Measurements from ENCODE around the gene GARS1. TPM values are rescaled to one million over a fixed set of nuclear protein-coding genes. Genes with fewer than 3 reads are reported as not detected.

GARS1 gene
- total RNA-seq, 1 donor from 2014 or later: 517 TPM

- H3K4me3 Mint-ChIP-seq (ENCODE audit: unreplicated experiment): no peak overlapping the region
- TF ChIP-seq, protein P1, sequence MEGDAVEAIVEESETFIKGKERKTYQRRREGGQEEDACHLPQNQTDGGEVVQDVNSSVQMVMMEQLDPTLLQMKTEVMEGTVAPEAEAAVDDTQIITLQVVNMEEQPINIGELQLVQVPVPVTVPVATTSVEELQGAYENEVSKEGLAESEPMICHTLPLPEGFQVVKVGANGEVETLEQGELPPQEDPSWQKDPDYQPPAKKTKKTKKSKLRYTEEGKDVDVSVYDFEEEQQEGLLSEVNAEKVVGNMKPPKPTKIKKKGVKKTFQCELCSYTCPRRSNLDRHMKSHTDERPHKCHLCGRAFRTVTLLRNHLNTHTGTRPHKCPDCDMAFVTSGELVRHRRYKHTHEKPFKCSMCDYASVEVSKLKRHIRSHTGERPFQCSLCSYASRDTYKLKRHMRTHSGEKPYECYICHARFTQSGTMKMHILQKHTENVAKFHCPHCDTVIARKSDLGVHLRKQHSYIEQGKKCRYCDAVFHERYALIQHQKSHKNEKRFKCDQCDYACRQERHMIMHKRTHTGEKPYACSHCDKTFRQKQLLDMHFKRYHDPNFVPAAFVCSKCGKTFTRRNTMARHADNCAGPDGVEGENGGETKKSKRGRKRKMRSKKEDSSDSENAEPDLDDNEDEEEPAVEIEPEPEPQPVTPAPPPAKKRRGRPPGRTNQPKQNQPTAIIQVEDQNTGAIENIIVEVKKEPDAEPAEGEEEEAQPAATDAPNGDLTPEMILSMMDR (IDR thresholded peaks at IDR 0.05; ENCODE audit: insufficient read depth, low read depth, low read length): no peak
- no peak for TF ChIP-seq EZH2 (IDR thresholded peaks at IDR 0.05; ENCODE audit: insufficient read depth, low read length)
- H3K36me3 ChIP-seq (ENCODE audit: insufficient read depth, low read length): no peaks in the 10 kb centered on the region
- H3K4me1 Mint-ChIP-seq (ENCODE audit: low read depth, unreplicated experiment): peaks cover 6% of the 10 kb centered on the region
- no peaks in the 10 kb centered on the region for H3K4me1 ChIP-seq (ENCODE audit: insufficient read depth, low read length)
- peaks cover 30% of the 10 kb centered on the region for H3K27me3 Mint-ChIP-seq (ENCODE audit: low read depth, unreplicated experiment)
- H3K9me3 ChIP-seq (ENCODE audit: insufficient read depth, low read depth, low read length): no peaks in the 10 kb centered on the region
- no peak overlapping the region for H3K27ac ChIP-seq (ENCODE audit: low read depth, low read length)
- peaks cover 3% of the 10 kb centered on the region for H3K36me3 Mint-ChIP-seq (ENCODE audit: low read depth, unreplicated experiment)
- H3K79me2 ChIP-seq (ENCODE audit: insufficient read depth, low read length): no peaks in the 10 kb centered on the region
- no peak overlapping the region for H2AFZ ChIP-seq (ENCODE audit: low read depth, low read length)
- no peak overlapping the region for H3K27ac Mint-ChIP-seq (ENCODE audit: unreplicated experiment)
- no peaks in the 10 kb centered on the region for H3K9me3 Mint-ChIP-seq (ENCODE audit: unreplicated experiment)
- no peak overlapping the region for H3K4me2 ChIP-seq (ENCODE audit: low read length)
- FAIRE-seq: no peak
- H3K27me3 ChIP-seq (ENCODE audit: insufficient read depth, low read length): no peaks in the 10 kb centered on the region
- no peak overlapping the region for H3K9ac ChIP-seq (ENCODE audit: low read length)
- no peak overlapping the region for H3K4me3 ChIP-seq (ENCODE audit: insufficient read depth, low read depth, low read length)
- DNase-seq (ENCODE audit: low read depth): no peak
- H4K20me1 ChIP-seq (ENCODE audit: insufficient read depth, low read length): no peaks in the 10 kb centered on the region
Observed at GRCh38 chr7:30658479-30659074, 63.9 kb downstream of the GARS1 start.

DNA sequence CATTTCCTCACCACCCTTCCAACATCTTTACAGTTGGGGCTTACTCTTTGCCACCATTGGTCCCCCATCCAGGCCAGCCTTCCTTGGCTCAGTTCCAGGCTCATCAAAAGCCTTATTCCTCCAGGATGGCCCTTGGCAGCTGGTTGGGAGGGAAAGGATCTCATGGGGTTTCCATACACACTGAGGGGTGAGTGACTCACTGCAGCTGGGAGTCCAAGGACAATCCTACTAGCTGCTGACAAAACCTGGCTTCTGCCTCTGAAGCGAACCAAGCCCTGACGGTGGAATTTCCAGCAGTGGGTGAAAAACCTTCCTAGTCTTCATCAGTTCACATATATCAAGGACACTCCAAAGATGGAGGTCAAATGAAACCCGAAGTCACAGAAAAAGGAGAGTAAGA is 64.6 kb downstream of the GARS1 start:
- peaks cover 3% of the 10 kb centered on the region for H3K36me3 Mint-ChIP-seq (ENCODE audit: low read depth, unreplicated experiment)
- no peaks in the 10 kb centered on the region for H3K27me3 ChIP-seq (ENCODE audit: insufficient read depth, low read length)
- H3K4me3 Mint-ChIP-seq (ENCODE audit: unreplicated experiment): no peak overlapping the region
- H3K27ac Mint-ChIP-seq (ENCODE audit: unreplicated experiment): no peak overlapping the region
- H3K79me2 ChIP-seq (ENCODE audit: insufficient read depth, low read length): no peaks in the 10 kb centered on the region
- H4K20me1 ChIP-seq (ENCODE audit: insufficient read depth, low read length): no peaks in the 10 kb centered on the region
- H3K4me2 ChIP-seq (ENCODE audit: low read length): no peak overlapping the region
- H3K27me3 Mint-ChIP-seq (ENCODE audit: low read depth, unreplicated experiment): peaks cover 32% of the 10 kb centered on the region
- H3K36me3 ChIP-seq (ENCODE audit: insufficient read depth, low read length): no peaks in the 10 kb centered on the region
- no peak for FAIRE-seq
- no peak for TF ChIP-seq EZH2 (IDR thresholded peaks at IDR 0.05; ENCODE audit: insufficient read depth, low read length)
- TF ChIP-seq, protein P1 (IDR thresholded peaks at IDR 0.05; ENCODE audit: insufficient read depth, low read depth, low read length): no peak
- H3K9me3 ChIP-seq (ENCODE audit: insufficient read depth, low read depth, low read length): no peaks in the 10 kb centered on the region
- no peak overlapping the region for H3K4me3 ChIP-seq (ENCODE audit: insufficient read depth, low read depth, low read length)
- no peak overlapping the region for H3K27ac ChIP-seq (ENCODE audit: low read depth, low read length)
- no peaks in the 10 kb centered on the region for H3K4me1 ChIP-seq (ENCODE audit: insufficient read depth, low read length)
- H2AFZ ChIP-seq (ENCODE audit: low read depth, low read length): no peak overlapping the region
- H3K4me1 Mint-ChIP-seq (ENCODE audit: low read depth, unreplicated experiment): peaks cover 6% of the 10 kb centered on the region
- no peak overlapping the region for H3K9ac ChIP-seq (ENCODE audit: low read length)
- no peak for DNase-seq (ENCODE audit: low read depth)
- no peaks in the 10 kb centered on the region for H3K9me3 Mint-ChIP-seq (ENCODE audit: unreplicated experiment)
